Testis (tissue), 3 donors: ENCODE data around the gene TMEM51. TPM values are rescaled to one million over a fixed set of nuclear protein-coding genes. Genes with fewer than 3 reads are reported as not detected.

ENCODE experiments used
- DNase-seq: peaks from one replicate; pipeline ENCODE4 v3.0.0-alpha.2; 2019
- H3K27ac ChIP-seq, 2 donors: fragments of 200-600 bp; sonication (generic); one replicate each; pipeline ENCODE4 v1.5.1; 2019
- H3K27me3 ChIP-seq: fragments of 200-600 bp; sonication (generic); one replicate; pipeline ENCODE4 v1.5.1; 2019
- H3K36me3 ChIP-seq: fragments of 200-600 bp; sonication (generic); one replicate; pipeline ENCODE4 v1.5.1; 2017; ENCODE audit warnings: low read depth; ENCODE audit errors: missing control alignments
- H3K4me1 ChIP-seq: fragments of 200-600 bp; sonication (generic); one replicate; pipeline ENCODE4 v1.5.1; 2019
- H3K4me3 ChIP-seq, 2 donors: fragments of 200-600 bp; sonication (generic); one replicate each; pipeline ENCODE4 v1.5.1; 2017 to 2019
- H3K9me3 ChIP-seq: fragments of 200-600 bp; sonication (generic); one replicate; pipeline ENCODE4 v1.5.1; 2017
- POLR2A ChIP-seq: fragments of 450-650 bp; IDR thresholded peaks from one replicate; pipeline ENCODE4 v1.6.1; 2017; ENCODE audit warnings: antibody characterized with exemption, mild to moderate bottlenecking, moderate library complexity
- WGBS, 2 donors: methylation state at CpG; one replicate each; pipeline ENCODE4 v1.1.5; 2018; 5-methylcytosine and 5-hydroxymethylcytosine counted together
- intact Hi-C: fragments of 100-400 bp; cut with DNase I; formaldehyde crosslinking; loops from one replicate; pipeline ENCODE4 v1.15.1; 2023; ENCODE audit warnings: low total_unique reads
- polyA plus RNA-seq: library from polyadenylated mRNA; stranded (reverse); fragments of 350-450 nt; fragmentation: Illumina TruSeq; extraction: RNeasy Lipid Tissue Mini Kit (QIAGEN cat#74804); gene quantifications from one replicate; pipeline ENCODE4 v1.2.3, GENCODE V29; 2014; ENCODE audit warnings: low read depth, low replicate concordance; ENCODE audit not compliant: insufficient read depth
- total RNA-seq, 2 donors: library from RNA; depleted of rRNA; stranded (reverse); fragments of >200 nt; gene quantifications; one replicate each; pipeline ENCODE4 v1.2.3, GENCODE V29; 2016
- TF ChIP-seq, protein P1 (sequence below), 3 experiments: fragments of 450-650 bp in 2 of 3; fragments of 200-600 bp in 1 of 3; sonication (generic) in 1 of 3; IDR thresholded peaks; one replicate each; pipeline ENCODE4 v1.5.1; 2016 to 2019; ENCODE audit warnings: antibody characterized with exemption in 3 of 3, mild to moderate bottlenecking in 2 of 3, moderate library complexity in 1 of 3

The TMEM51 gene
- total and polyA plus RNA-seq, 3 donors from 2014 or later, result 5.3 to 7.9 (median 5.3) TPM

DNA sequence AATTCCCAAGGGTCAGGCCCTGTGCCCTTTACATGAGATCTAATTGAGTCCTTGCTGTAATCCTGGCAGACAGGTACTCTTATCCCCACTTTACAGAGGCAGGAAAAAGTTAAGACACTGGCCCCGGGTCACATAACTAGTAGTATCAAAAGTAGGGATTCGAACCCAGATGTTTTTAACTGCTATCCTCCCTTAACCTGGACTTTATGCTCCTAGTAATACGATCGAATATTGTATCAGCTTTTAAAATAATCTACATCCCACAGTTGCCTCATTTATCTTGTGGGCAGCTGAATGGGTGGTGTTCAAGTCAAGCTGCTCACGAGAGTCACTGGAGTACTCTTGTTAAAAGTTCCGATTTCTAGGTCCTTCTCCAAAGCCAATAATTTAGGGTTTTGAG, 25.5 kb upstream of the TMEM51 start:
- Histone ChIP-seq H3K4me1 (no peaks in the 10 kb centered on the region), H3K27ac (no peak overlapping the region), H3K36me3 (no peaks in the 10 kb centered on the region), H3K9me3 (no peaks in the 10 kb centered on the region), H3K4me3 (no peak overlapping the region), H3K27me3 (no peaks in the 10 kb centered on the region)
- intact Hi-C loops, result loop anchor here (10.0 kb wide), 2 partner anchors 147 to 177 kb away; no protein-coding TSS in a partner anchor
- no peak for TF ChIP-seq POLR2A
- TF ChIP-seq, protein P1, sequence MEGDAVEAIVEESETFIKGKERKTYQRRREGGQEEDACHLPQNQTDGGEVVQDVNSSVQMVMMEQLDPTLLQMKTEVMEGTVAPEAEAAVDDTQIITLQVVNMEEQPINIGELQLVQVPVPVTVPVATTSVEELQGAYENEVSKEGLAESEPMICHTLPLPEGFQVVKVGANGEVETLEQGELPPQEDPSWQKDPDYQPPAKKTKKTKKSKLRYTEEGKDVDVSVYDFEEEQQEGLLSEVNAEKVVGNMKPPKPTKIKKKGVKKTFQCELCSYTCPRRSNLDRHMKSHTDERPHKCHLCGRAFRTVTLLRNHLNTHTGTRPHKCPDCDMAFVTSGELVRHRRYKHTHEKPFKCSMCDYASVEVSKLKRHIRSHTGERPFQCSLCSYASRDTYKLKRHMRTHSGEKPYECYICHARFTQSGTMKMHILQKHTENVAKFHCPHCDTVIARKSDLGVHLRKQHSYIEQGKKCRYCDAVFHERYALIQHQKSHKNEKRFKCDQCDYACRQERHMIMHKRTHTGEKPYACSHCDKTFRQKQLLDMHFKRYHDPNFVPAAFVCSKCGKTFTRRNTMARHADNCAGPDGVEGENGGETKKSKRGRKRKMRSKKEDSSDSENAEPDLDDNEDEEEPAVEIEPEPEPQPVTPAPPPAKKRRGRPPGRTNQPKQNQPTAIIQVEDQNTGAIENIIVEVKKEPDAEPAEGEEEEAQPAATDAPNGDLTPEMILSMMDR (IDR thresholded peaks at IDR 0.05), result no peak
- 86 to 90% methylated on average over 6 of the region's 6 CpGs for WGBS, 2 donors
- no peak for DNase-seq

- DNase-seq, result peak; percentile 84
- Histone ChIP-seq H3K36me3 (no peaks in the 10 kb centered on the region), H3K27ac (no peak overlapping the region), H3K9me3 (no peaks in the 10 kb centered on the region), H3K4me3 (no peak overlapping the region), H3K27me3 (no peaks in the 10 kb centered on the region), H3K4me1 (no peaks in the 10 kb centered on the region)
- intact Hi-C loops, result loop anchor here (10.0 kb wide), 2 partner anchors 146 to 176 kb away; no protein-coding TSS in a partner anchor
- 58 to 70% methylated on average over 16 to 18 of the region's 18 CpGs for WGBS, 2 donors
- TF ChIP-seq POLR2A, result no peak
- TF ChIP-seq, protein P1 (IDR thresholded peaks at IDR 0.05), result peak; percentile 82 to 87 (median 87)
Measured at GRCh38 chr1:15128520-15129313, 24.8 kb upstream of the TMEM51 start.

- H3K4me1 ChIP-seq, result no peaks in the 10 kb centered on the region
- H3K27me3 ChIP-seq, result no peaks in the 10 kb centered on the region
- no peaks in the 10 kb centered on the region for H3K36me3 ChIP-seq
- TF ChIP-seq, protein P1 (IDR thresholded peaks at IDR 0.05), result no peak
- no peak for TF ChIP-seq POLR2A
- H3K9me3 ChIP-seq, result no peaks in the 10 kb centered on the region
- WGBS, 2 donors, result 91 to 97% methylated on average over 4 of the region's 4 CpGs
- intact Hi-C loops, result loop anchor here (10.0 kb wide), 2 partner anchors 145 to 175 kb away; no protein-coding TSS in a partner anchor
- DNase-seq, result no peak
- H3K27ac ChIP-seq, result no peak overlapping the region
- H3K4me3 ChIP-seq, result no peak overlapping the region
Measured at GRCh38 chr1:15129944-15130343, 23.6 kb upstream of the TMEM51 start.

DNA sequence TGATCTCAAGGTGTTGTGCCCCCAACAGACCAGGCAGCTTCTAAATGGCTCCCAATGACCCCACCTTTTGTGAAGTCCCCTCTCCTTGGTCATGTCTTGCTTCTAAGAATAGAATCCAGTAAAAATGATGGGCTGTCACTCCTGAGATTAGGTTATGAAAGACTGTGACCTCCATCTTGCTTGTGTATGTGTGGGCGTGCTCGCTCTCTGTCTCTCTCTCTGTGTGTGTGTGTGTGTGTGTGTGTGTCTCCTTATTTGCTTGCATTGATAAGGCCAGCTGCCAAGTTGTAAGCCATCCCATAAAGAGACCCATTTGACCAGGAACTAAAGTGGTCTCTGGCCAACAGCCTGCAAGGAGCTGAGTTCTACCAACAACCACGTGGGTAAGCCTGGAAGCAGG, 22.9 kb upstream of the TMEM51 start:
- no peaks in the 10 kb centered on the region for H3K27me3 ChIP-seq
- DNase-seq, result no peak
- H3K36me3 ChIP-seq, result no peaks in the 10 kb centered on the region
- H3K9me3 ChIP-seq, result no peaks in the 10 kb centered on the region
- WGBS, 2 donors, result 88 to 100% methylated on average over 1 to 3 of the region's 3 CpGs
- no peak overlapping the region for H3K4me3 ChIP-seq
- no peak overlapping the region for H3K27ac ChIP-seq
- TF ChIP-seq, protein P1 (IDR thresholded peaks at IDR 0.05), result no peak
- TF ChIP-seq POLR2A, result no peak
- intact Hi-C loops, result no loop called here
- H3K4me1 ChIP-seq, result no peaks in the 10 kb centered on the region

GRCh38 chr1:15132965-15133364, 20.6 kb upstream of the TMEM51 start:
- DNase-seq, result no peak
- Histone ChIP-seq H3K27ac (no peak overlapping the region), H3K27me3 (no peaks in the 10 kb centered on the region), H3K4me3 (no peak overlapping the region), H3K36me3 (no peaks in the 10 kb centered on the region), H3K4me1 (no peaks in the 10 kb centered on the region), H3K9me3 (no peaks in the 10 kb centered on the region)
- intact Hi-C loops, result no loop called here
- TF ChIP-seq, protein P1 (IDR thresholded peaks at IDR 0.05), result no peak
- no peak for TF ChIP-seq POLR2A
- 89 to 94% methylated on average over 2 of the region's 2 CpGs for WGBS, 2 donors
